Stimulated activated CD4-positive, alpha-beta T cell treated with anti-CD3 and anti-CD28 coated beads, Interleukin-4, amount 100 ng/mL, for 1 hour (primary cell): ENCODE measurements around the gene RELL2.
"Not testable (repeated sequence)": the region's sequence is repeated elsewhere in the genome, so short reads cannot be mapped to it uniquely, and the experiment has no call there.

Source experiments
- DNase-seq: peaks from one replicate; pipeline ENCODE4 v3.0.0-alpha.2; 2020

The RELL2 gene

DNA sequence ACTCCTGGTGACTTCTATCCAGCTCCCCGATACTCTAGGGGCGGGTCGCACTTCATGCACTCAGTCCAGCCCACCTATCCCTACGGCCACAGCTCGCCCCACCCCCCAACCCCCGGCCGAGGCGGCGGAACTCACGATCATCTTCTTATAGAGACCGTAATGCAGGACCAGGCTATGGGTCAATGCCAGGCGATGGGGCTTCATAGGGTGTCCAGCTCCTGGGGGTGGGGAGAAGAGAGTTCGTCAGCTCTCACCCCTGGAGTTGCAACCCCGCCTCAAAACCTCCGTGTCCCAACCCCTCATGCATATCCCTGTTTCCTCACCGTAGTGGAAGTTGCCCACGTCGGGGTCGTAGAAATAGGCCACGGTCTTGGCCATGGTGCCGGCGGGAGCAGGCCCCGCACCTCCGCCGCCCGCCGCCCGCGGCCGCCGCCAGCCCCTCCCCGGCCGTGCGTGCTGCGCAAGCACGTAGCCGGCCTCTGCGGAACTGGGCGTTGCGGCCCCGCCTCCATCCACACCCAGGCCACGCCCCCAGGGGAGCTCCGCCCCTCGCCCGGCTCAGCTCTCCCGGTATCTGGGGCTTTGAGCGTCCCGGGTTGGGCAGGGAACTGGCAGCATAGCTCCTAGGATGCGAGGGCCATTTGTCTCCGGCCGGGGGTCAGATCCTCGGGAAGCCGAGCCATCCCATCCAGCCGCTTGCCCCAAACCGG, at the start of gene RELL2, which contains the start of gene HDAC3:
TSS of gene RELL2 (plus strand) at position 585 of the 710 bp plus-strand sequence. CDS start 1,229 bp downstream, outside the sequence.
TSS of gene HDAC3 (minus strand) at position 437 of the 710 bp plus-strand sequence. CDS start at position 378, 59 bp downstream.
- peak; percentile 96 for DNase-seq

DNA sequence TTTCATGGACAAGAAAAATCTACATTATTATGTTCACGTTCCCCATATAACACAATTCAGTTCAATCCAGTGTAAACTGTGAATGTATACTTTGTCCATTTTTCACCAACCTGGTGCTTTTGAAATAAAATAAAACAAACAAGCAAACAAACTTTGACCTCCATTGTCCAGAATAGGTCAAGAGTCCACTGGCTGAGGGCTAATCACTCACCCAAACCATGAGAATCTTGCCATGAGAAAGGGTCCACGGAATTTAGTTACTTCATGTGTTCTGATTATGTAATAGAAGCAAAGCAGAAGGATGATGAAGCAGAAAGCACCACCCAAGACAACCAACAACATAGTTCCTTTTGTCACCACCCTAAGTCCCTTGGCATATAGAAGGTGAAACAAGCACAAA, 46.7 kb upstream of the RELL2 start:
- no peak for DNase-seq

GRCh38 chr5:141596867-141597266, 39.9 kb upstream of the RELL2 start:
- no peak for DNase-seq

DNA sequence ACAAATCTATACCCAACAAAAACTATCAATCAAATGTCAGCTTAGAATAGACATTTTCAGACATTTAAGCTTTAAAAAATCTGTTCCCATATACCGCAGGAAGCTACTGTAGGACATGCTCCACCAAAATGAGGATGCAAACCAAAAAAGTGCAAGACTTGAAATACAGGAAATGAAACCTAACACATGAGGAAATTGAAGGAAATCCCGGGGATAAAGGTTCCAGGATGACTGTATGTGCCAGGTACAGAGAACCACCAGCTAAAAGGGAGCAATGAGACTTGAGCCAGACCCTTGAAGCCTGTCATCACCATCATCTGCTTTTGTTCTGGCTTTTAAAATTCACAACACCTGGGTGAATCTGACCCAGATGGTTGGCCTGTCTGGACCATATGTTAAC, 39.4 kb upstream of the RELL2 start:
- no peak for DNase-seq

- DNase-seq, result no peak
These were observed 39.0 kb upstream of the RELL2 start for GRCh38 chr5:141597814-141598213.

- no peak for DNase-seq
These were observed 38.1 kb upstream of the RELL2 start for GRCh38 chr5:141598391-141599345.

- DNase-seq, result no peak
These were observed 34.2 kb upstream of the RELL2 start for GRCh38 chr5:141602606-141603005.

GRCh38 chr5:141603923-141604717, 32.7 kb upstream of the RELL2 start:
- no peak for DNase-seq

DNA sequence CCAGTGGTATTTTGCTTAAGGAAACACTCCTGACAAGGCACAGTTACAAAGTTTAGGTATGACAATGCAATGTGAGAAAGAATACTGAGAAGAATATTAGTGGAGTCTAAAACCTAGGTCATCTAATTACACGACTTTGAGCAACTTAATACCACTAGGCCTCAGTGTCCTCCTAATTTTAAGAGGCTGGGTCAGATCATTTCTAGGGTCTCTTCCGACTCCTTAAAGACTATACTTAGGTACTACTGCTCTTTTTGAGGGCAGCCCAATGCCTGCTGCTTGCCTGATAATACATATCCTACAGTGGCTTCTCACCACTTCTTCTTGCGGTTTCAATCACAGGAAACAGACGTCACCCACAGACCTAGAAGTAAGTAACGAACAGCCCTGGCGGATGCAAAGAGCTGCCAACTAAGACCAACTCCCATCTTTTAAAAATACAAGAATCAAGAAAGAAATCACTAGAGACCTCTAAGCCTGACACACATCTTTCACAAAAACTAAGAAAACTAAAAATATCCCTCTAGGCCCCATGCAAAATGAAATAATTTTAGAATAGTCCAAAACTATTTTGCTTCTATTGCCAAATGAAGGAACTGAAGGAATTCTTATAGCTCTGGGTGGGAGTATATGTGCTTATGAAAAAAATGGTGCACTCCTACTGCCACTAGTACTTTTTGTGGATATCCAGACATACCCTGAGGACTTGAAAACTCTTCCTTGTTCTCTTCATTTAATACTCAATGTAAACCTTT, 31.1 kb upstream of the RELL2 start:
- peak; percentile 45 for DNase-seq

GRCh38 chr5:141608046-141608445, 28.8 kb upstream of the RELL2 start:
- DNase-seq, result no peak

- DNase-seq, result no peak
These were observed 28.2 kb upstream of the RELL2 start for GRCh38 chr5:141608557-141608956.

DNA sequence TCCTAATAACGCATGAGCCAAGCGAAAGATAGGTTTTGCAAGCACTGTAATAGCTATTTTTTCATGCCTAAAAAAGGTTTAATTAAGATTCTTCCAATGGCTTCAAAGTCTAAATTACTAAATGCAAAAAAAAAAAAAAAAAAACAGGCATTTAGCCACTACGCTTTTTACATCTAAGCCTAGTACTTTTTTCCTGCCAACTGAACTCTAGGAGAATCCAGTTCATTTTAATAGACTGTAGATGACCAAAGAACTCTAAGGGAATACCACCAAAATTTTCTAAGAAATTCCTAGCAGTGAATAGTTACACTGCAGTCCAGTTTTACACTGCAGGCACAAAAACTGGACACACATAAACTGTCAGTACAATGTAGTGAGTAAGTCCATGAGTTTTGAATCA, 27.8 kb upstream of the RELL2 start:
- no peak for DNase-seq

DNA sequence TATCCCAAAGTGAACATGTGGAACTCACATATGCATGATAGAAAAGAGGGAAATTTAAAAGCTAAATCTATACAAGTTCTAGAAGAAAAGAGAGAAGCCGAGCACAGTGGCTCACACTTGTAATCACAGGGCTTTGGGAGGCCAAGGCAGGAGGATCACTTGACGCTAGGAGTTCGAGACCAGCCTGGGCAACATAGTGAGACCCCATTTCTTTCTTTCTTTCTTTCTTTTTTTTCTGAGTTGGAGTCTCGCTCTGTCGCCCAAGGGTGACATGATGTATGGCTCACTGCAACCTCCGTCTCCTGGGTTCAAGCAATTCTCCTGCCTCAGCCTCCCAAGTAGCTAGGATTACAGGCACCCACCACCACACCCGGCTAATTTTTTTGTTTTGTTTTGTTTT, 26.9 kb upstream of the RELL2 start:
- not testable (repeated sequence) for DNase-seq

GRCh38 chr5:141611289-141611688, 25.5 kb upstream of the RELL2 start:
- DNase-seq, result no peak

DNA sequence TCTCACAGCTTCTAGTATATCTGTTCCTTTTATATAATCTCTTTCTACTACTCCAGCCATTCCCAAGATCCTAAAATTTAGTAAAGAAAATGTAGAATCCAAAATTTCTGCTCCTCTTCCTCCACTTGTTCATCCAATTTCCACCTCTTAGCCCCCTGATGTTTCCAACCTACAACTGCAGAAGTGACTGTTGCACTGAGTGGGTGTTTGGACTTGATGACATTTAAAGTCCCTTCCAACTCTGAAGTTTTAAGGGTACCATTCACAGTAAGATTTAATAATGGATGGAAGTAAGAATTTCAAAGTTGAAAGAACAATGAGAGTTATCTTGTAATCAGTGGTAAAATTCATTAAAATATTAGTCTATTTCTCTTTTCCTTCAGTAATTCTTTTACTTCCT, 23.5 kb upstream of the RELL2 start:
- DNase-seq, result no peak

- no peak for DNase-seq
These were observed 20.6 kb upstream of the RELL2 start for GRCh38 chr5:141615991-141616720.

- DNase-seq, result no peak
These were observed 19.7 kb upstream of the RELL2 start for GRCh38 chr5:141617128-141617527.

DNA sequence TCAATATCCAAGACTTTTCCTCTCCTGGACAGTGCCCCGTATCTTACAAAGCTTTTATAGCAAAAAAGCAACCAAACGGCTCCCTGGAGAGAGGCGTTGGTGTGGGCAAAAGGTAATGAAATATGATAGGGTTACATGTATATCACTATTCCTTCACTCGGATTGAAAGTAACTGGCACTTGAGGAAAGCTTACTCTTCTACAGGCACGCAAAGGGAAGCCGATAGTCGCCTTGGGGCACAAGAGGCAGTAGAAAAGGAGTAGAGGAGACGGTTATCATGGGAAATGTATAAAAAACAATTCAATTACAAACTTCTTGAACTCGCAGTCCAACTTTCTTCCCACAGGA, 19.1 kb upstream of the RELL2 start:
- DNase-seq, result no peak

- DNase-seq, result peak; percentile 60
These were observed 18.6 kb upstream of the RELL2 start for GRCh38 chr5:141618030-141618803.

DNA sequence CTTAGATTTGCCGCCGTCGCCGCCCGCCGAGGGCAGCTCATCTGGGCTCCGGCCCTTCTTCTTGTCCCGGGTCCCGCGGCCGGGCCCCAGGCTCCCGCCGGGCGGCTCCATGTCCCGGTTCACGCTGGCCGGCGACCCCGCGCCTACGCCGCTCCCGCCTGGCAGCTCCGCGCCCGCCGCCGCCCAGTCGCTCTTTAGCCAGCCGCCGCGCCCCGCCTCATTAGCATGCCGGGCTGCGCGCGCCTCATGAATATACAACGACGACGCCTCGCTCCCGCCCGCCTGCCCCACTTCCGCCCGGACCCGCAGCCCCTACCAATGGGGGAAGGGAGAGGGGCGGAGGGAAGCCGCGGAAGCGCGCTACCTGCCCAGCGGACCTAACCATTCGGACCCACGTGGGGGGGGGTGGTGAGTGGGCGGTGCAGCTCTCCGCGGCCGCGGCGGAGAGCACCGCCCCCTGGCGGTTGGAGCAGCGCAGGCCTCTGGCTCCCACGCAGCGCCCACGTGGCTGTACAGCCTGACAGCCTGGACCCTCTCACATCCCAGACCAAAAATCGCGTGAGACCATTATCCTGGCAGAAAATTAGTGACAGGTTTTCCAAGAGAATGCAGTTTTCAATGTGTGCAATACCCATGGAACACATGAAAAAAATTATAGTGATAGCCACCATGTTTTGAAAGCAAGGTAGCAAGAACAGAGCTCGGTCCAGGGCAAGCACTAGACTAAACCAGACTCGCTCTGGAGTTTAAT, 17.8 kb upstream of the RELL2 start, which contains the start of gene DIAPH1:
TSS of gene DIAPH1 (minus strand) at position 197 of the 751 bp plus-strand sequence. CDS start at position 111, 86 bp downstream.
- DNase-seq, result peak; percentile 100
